A549 treated with AZD2906 at 1 μM for 4 hours (cell line): Measurements from ENCODE around the gene MYLK2. TPM values are rescaled to one million over a fixed set of nuclear protein-coding genes. Genes with fewer than 3 reads are reported as not detected.

Experiments
- total RNA-seq: library from RNA; stranded (reverse); fragments of 200-300 nt; extraction: Qiagen RNA extraction; gene quantifications from 5 replicates; pipeline ENCODE4 v1.2.3, GENCODE V29; 2022

MYLK2 gene
- total RNA-seq: 0.35 to 0.84 TPM (median 0.45 TPM) in 5 replicates

GRCh38 chr20:31819083-31819784 is at the start of gene MYLK2:
MYLK2 (plus strand) TSS chr20:31819356; CDS start chr20:31819581, 225 bp downstream.

GRCh38 chr20:31845300-31845863 is 26.2 kb downstream of the MYLK2 start, which contains the start of gene FOXS1:
FOXS1 (minus strand) TSS chr20:31845604; CDS start chr20:31845542, 62 bp downstream.

GRCh38 chr20:31869942-31870725 is 51.0 kb downstream of the MYLK2 start, which contains the start of the genes DUSP15 and TTLL9:
DUSP15 (minus strand) TSS chr20:31870527; CDS start chr20:31870337, 190 bp downstream.
TTLL9 (plus strand) TSS chr20:31870634; CDS start chr20:31871127, 493 bp downstream.

Other genes with a start within 250 kb of the MYLK2 start
- 331 to 548 TPM (median 489 TPM) in 5 replicates for gene ID1, start 214.1 kb upstream of the MYLK2 start, total RNA-seq
- not detected in 5 replicates for gene COX4I2, start 181.4 kb upstream of the MYLK2 start, total RNA-seq
- gene BCL2L1, start 96.5 kb upstream of the MYLK2 start, total RNA-seq: 289 to 327 TPM (median 306 TPM) in 5 replicates
- gene TPX2, start 80.1 kb upstream of the MYLK2 start, total RNA-seq: 95.0 to 121 TPM (median 100 TPM) in 5 replicates
- gene FOXS1, start 26.2 kb downstream of the MYLK2 start, total RNA-seq: 0.21 to 0.53 TPM (median 0.30 TPM) in 5 replicates
- gene DUSP15, start 51.2 kb downstream of the MYLK2 start, total RNA-seq: 0.75 to 1.1 TPM (median 0.94 TPM) in 5 replicates
- gene TTLL9, start 51.3 kb downstream of the MYLK2 start, total RNA-seq: 0.03 to 0.12 TPM in 2 of 5 replicates, not detected in the others
- gene PDRG1, start 132.7 kb downstream of the MYLK2 start, total RNA-seq: 28.2 to 32.8 TPM (median 28.8 TPM) in 5 replicates
- 0.01 TPM in 3 of 5 replicates, not detected in the others for gene XKR7, start 148.8 kb downstream of the MYLK2 start, total RNA-seq
- gene CCM2L, start 191.1 kb downstream of the MYLK2 start, total RNA-seq: 0.29 to 0.64 TPM (median 0.37 TPM) in 5 replicates
- gene HCK, start 232.9 kb downstream of the MYLK2 start, total RNA-seq: 0.05 to 0.11 TPM (median 0.06 TPM) in 5 replicates